Endothelial cell of umbilical vein (primary cell): ENCODE results near the gene BACH2.

Experiments used
- EZH2 ChIP-seq: IDR thresholded peaks from 2 replicates; pipeline ENCODE4 v1.6.1; 2012; ENCODE audit warnings: borderline replicate concordance, low read depth, mild to moderate bottlenecking, moderate library complexity, low read length, inconsistent platforms; ENCODE audit not compliant: severe bottlenecking
- GATA2 ChIP-seq: IDR thresholded peaks from 2 replicates; pipeline ENCODE4 v1.7.0; 2011; ENCODE audit warnings: low read depth, mild to moderate bottlenecking, moderate library complexity, mixed read lengths, low read length; ENCODE audit not compliant: insufficient read length, insufficient read depth
- JUN ChIP-seq: IDR thresholded peaks from 2 replicates; pipeline ENCODE4 v1.6.1; 2011; ENCODE audit warnings: borderline replicate concordance, low read depth; ENCODE audit not compliant: insufficient read length, insufficient read depth
- POLR2A ChIP-seq: IDR thresholded peaks from 2 replicates; pipeline ENCODE4 v1.6.1; 2012; ENCODE audit warnings: low read depth, mild to moderate bottlenecking, control low read depth, low read length
- TF ChIP-seq, protein P1 (sequence below), 2 donors: IDR thresholded peaks; 1 replicate in 1 of 2; 2 replicates in 1 of 2; pipeline ENCODE4 v1.5.1; 2011; ENCODE audit warnings: low read length in 2 of 2, mild to moderate bottlenecking in 2 of 2, moderate library complexity in 2 of 2, control low read depth in 1 of 2, inconsistent platforms in 1 of 2, low read depth in 1 of 2; ENCODE audit not compliant: insufficient read depth in 1 of 2; ENCODE audit errors: extremely low read depth in 1 of 2
- TF ChIP-seq, protein P2 (sequence below): IDR thresholded peaks from 2 replicates; pipeline ENCODE4 v1.6.1; 2011; ENCODE audit not compliant: insufficient read depth, insufficient read length

DNA sequence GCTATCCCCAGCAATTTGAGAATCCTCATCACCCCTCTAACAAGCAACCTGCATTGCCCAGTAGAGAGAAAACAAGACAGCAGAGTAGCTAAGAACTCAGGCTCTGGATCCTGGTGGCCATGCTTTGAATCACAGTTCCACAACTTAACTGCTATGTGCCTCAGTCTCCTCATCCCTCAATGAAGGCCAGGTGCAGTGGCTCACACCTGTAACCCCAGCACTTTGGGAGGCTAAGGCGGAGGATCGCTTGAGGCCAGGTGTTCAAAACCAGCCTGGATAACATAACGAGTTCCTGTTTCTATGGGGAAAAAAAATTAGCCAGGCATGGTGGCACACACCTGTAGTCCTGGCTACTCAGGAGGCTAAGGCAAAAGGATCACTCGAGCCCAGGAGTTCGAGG lies 23.7 kb downstream of the BACH2 start:
- TF ChIP-seq, protein P1, sequence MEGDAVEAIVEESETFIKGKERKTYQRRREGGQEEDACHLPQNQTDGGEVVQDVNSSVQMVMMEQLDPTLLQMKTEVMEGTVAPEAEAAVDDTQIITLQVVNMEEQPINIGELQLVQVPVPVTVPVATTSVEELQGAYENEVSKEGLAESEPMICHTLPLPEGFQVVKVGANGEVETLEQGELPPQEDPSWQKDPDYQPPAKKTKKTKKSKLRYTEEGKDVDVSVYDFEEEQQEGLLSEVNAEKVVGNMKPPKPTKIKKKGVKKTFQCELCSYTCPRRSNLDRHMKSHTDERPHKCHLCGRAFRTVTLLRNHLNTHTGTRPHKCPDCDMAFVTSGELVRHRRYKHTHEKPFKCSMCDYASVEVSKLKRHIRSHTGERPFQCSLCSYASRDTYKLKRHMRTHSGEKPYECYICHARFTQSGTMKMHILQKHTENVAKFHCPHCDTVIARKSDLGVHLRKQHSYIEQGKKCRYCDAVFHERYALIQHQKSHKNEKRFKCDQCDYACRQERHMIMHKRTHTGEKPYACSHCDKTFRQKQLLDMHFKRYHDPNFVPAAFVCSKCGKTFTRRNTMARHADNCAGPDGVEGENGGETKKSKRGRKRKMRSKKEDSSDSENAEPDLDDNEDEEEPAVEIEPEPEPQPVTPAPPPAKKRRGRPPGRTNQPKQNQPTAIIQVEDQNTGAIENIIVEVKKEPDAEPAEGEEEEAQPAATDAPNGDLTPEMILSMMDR (IDR thresholded peaks at IDR 0.05; ENCODE audit: extremely low read depth in 1 of 2, insufficient read depth in 1 of 2, low read depth in 1 of 2, low read length in 2 of 2): no peak
- no peak for TF ChIP-seq JUN
- no peak for TF ChIP-seq GATA2
- TF ChIP-seq EZH2: no peak
- no peak for TF ChIP-seq POLR2A
- TF ChIP-seq, protein P2, sequence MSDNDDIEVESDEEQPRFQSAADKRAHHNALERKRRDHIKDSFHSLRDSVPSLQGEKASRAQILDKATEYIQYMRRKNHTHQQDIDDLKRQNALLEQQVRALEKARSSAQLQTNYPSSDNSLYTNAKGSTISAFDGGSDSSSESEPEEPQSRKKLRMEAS: no peak
